ENCODE measurements around the gene VPS37B.
A peak's percentile ranks its signal among the peaks of the same experiment; 100 is the strongest.
"Not testable (repeated sequence)": the region's sequence is repeated elsewhere in the genome, so short reads cannot be mapped to it uniquely, and the experiment has no call there.

VPS37B gene, protein sequence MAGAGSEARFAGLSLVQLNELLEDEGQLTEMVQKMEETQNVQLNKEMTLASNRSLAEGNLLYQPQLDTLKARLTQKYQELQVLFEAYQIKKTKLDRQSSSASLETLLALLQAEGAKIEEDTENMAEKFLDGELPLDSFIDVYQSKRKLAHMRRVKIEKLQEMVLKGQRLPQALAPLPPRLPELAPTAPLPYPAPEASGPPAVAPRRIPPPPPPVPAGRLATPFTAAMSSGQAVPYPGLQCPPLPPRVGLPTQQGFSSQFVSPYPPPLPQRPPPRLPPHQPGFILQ

DNA sequence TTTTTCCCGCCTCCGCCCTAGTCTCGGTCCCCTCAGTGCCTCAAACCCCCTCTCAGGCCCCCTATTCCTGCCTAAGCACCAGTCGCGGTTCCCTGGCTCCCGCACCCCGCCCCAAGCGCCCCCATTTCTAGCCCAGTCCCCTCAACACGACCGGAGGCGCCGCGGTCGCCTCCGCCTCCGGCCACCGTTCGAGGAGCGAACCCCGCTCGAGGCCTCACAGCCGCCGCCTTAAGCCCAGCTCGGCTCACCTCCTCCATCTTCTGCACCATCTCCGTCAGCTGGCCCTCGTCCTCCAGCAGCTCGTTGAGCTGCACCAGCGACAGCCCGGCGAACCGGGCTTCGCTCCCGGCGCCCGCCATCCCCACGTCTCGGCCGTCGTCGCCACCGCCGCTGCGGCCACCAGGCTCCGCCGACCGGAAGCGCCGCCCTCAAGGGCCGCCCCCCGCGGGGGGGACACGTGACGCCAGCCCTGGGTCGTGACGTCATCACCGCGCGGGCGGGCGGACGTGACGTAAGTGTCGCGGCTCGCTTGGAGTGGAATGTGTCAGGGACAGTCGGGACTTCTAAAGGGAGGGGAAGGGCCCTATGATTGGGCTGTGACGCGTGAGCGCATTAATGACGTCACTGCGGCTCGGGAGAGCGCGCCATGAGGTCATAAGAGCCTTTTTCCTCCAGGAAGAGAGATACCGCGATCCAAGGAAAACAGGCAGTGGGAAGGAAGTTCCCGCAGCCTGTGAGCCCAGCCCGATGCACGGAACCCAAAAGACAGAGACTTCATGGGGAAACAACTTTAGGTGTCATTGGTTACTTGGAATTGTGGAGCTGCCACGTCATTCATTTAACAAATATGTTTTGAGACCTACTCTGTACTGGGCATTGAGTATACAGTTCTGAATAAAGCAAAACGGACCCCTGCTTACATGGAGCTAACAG is at the start of gene VPS37B:
VPS37B (minus strand) TSS at position 421 of the 933 bp plus-strand sequence; CDS start at position 359, 62 bp downstream.
- DNase-seq (ENCODE audit: low spot score) = peak; percentile 92

GRCh38 chr12:122944605-122945592 is 49.0 kb upstream of the VPS37B start:
- DNase-seq (ENCODE audit: low spot score) = no peak

- no peak for DNase-seq (ENCODE audit: low spot score)
Measured at GRCh38 chr12:122943196-122943595, 47.3 kb upstream of the VPS37B start.

DNA sequence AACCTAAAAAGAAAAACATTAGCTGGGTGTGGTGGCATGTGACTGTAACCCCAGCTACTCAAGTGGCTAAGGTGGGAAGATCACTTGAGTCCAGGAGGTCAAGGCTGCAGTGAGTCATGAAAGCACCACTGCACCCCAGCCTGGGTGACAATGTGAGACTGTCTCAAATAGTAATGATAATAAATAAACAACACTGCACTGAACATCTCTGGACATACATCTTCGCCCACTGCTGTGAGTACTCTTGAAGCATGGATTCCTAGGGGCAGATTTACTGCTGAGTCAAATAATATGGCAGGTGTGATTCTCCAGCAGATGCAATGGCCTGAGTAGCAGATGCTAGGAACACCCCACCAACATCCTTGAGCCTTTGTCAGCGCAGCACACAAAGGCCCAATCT is 46.7 kb upstream of the VPS37B start:
- no peak for DNase-seq (ENCODE audit: low spot score)

DNA sequence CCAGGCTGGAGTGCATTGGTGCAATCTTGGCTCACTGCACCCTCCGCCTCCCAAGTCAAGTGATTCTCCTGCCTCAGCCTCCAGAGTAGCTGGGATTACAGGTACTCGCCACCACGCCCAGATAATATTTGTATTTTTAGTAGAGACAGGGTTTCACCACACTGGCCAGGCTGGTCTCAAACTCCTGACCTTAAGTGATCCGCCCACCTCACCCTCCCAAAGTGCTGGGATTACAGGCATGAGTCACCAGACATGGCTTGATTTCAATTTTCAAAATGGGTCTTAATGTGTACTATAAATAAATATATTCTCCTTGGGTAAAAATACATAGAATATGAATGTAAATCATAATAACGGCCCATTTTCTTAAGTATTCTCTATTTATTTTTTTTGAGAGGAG is 45.4 kb upstream of the VPS37B start:
- not testable (repeated sequence) for DNase-seq (ENCODE audit: low spot score)

DNA sequence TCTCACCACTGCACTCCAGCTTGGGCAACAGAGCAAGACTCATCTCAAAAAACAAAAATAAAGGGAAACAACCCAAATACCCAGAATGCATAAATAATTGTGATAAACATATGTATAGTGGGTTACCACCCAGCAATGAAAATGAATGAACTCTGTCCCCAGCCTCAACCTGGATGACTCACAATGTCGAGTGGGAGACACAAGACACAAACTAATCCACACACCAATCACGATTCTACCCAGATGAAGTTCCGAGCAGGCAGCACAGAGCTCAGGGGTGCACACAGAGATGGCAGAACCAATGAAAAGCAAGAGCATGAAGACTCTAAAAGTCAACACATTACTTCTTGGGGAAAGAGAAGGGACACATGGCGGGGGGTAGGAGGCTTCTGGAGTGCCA is 43.2 kb upstream of the VPS37B start:
- no peak for DNase-seq (ENCODE audit: low spot score)

DNA sequence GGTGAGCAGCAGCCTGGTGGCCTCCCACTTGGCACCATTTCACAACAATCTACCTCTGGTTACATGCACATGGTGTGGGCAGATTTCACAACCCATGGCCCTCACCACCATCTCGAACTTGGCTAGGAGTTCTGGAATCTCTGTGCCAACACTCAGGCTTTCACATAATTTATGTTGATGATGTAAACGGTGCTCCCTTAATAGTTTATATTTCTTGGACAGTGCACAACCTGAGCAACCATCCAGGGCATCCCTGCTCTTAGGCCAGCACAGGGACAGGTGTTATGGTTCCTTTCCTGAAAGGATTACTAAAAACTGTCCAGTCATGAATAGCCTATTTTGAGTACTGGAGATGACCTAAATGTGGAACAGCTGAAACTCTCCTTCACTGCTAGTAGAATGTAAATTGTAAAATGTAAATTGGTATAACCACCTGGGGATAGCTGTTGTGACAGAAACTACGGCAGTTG is 41.7 kb upstream of the VPS37B start:
- DNase-seq (ENCODE audit: low spot score) = no peak

DNA sequence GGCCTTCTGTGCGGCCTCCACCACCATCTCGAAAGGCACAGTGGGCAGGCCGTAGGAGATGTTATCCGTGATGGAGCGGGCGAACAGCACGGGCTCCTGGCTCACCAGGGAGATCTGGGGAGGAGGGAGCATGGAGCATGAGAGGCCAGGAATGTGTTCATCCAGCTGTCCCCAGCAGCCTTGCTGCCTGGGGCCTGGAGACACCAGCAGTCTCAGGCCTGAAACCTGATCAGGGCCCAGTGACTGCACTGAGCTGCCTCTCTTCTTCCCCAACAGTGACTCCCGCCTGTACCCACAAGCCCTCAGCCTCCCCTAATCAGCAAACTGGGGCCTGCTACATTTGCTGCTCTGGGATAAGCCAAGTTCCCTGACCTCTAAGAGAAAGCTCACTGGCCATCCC is 39.4 kb upstream of the VPS37B start:
- no peak for DNase-seq (ENCODE audit: low spot score)

GRCh38 chr12:122934722-122935121 is 38.8 kb upstream of the VPS37B start:
- DNase-seq (ENCODE audit: low spot score) = no peak

DNA sequence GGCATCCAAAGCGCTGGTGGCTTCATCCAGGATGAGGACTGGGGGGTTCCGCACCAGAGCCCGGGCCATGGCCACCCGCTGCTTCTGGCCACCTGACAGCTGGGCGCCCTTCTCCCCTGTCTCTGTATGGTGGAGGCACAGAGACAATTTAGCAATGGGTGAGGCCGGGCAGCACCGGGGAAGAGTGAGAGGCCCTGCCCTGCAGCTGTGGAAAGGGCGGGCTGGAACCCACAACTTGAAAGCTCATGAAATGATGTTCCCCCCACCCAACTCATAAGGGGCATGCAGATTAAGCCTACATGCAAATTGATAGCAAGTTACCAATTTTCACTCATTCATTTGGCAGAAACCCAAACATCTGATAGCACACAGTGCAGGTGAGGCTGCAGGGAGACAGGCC is 36.3 kb upstream of the VPS37B start:
- DNase-seq (ENCODE audit: low spot score) = no peak

DNA sequence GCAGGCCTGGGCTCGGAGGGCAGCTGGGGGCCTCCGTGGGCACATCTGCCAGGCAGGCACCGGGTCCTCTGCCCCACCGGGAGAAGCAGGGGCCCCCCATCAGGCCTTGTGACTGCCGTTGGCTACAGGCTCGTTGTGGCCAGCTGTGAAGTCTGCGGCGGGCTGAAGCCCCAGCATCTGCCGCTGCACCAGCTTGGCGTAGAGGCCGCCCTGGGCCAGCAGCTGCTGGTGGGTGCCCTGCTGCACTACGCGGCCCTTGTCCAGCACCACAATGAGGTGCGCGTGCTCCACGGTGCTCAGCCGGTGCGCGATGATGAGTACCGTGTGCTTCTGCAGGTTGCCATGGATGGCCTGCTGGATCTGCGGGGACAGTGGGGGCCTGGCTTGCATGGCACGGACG is 33.9 kb upstream of the VPS37B start:
- DNase-seq (ENCODE audit: low spot score) = no peak

DNA sequence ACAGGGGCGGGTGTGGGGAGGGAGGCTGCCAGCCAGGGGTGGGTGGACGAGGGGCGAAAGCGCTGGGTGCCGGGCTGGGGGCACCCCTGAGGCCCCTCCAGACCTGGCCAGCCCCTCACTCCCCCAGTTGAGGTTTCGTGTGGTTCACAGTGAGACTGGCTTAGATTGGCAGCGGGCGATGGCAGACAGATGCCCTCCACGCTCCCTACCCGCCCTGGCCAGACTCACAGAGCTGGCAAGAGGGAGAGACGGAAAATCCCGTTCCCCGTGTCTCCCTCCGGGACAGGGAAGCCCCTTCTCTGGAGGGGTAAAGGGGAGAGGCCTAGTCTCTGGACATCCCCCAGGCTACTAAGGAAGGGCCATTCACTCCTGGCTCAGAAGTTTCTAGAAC is 33.2 kb upstream of the VPS37B start:
- no peak for DNase-seq (ENCODE audit: low spot score)

DNA sequence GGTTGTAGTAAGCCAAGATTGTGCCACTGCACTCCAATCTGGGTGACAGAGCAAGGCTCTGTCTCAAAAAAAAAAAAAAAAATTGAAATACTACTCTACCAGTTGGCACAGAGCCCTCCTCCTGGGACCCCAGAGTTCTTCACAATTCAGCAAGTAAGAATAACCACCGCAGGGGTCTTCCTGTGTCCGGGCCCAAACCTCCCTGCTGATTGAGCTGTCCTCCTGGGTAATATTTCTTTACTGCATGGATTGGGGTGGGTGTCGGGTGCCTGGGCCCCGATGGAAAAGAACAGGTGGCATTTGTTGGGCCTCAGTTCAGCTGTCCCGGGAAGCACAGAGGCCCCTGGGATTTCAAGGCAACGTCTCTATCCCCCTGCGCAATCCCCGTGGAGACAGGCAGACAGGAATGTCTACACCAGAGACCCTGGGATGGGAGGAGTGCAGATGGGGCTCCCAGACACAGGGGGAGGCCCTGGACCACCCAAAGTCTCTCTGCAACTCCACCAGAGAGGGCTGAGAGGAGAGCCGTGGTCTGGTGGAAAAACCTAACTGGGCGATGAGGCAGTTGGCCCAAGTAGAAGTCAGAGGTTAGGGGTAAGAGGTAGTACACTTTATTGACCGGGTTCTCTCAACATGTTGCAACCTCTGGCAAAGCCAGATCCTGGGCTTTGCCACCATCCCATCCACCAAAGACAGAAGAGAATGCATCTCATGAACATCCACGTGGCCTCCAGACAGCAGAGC is 32.7 kb upstream of the VPS37B start:
- DNase-seq (ENCODE audit: low spot score) = no peak

DNA sequence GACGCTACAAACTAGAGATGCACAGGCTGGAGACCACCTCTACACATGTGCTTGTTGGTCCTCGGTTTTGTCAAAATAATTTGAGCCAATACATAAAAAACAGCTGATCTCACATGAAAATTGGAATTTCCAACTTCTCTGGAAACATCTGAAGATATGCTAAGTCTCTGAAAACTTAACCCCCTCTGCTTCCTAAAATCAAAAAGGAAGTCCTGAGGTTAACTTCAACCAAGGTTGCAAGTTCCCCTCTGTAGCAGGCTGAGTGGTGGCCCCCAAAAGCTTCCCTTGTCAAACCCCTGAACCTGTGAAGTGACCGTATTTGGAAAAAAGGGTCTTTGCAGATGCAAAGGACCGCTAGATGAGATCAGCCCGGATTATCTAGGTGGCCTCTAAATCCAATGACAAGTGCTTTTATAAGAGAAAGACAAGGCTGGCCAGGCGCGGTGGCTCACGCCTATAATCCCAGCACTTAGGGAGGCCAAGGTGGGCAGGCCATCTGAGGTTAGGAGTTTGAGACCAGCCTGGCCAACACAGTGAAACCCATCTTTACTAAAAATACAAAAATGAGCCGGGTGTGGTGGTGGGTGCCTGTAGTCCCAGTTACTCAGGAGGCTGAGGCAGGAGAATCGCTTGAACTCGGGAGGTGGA is 32.0 kb upstream of the VPS37B start:
- DNase-seq (ENCODE audit: low spot score) = no peak

DNA sequence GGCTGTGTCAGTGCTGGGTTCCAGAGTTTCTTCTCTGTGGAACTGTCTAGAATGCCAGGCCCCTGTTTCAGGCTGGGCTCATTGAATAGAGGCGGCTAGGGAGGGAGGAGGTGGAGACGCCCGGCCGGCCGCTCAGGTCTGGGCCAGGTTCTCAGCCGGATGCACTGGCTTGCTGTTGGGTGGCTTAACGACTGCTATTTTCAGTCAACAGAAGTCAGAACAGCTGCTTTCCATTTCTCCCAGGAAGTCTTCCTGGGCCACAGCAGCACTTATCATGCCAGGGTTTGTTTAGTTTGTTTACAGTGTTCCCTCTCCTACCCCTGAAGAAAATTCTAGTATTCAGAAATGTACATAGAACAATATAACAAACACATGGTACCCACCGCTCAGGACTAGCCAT is 26.0 kb upstream of the VPS37B start:
- no peak for DNase-seq (ENCODE audit: low spot score)

GRCh38 chr12:122920687-122921086 is 24.8 kb upstream of the VPS37B start:
- DNase-seq (ENCODE audit: low spot score) = no peak

GRCh38 chr12:122918827-122919226 is 22.9 kb upstream of the VPS37B start:
- no peak for DNase-seq (ENCODE audit: low spot score)

GRCh38 chr12:122917507-122918121 is 21.7 kb upstream of the VPS37B start:
- DNase-seq (ENCODE audit: low spot score) = no peak

- DNase-seq (ENCODE audit: low spot score) = no peak
Measured at GRCh38 chr12:122909442-122910288, 13.7 kb upstream of the VPS37B start.
